HG02759 (cell line): ENCODE measurements around the gene RIMBP2.

ENCODE experiments used
- ATAC-seq: cut with Tn5 transposase; IDR thresholded peaks from one replicate; pipeline ENCODE4 v1.9.1; 2021; ENCODE audit warnings: mild to moderate bottlenecking, moderate library complexity; ENCODE audit not compliant: unreplicated experiment

RIMBP2 gene

GRCh38 chr12:130351326-130351725, 364.8 kb downstream of the RIMBP2 start:
- ATAC-seq = no peak

DNA sequence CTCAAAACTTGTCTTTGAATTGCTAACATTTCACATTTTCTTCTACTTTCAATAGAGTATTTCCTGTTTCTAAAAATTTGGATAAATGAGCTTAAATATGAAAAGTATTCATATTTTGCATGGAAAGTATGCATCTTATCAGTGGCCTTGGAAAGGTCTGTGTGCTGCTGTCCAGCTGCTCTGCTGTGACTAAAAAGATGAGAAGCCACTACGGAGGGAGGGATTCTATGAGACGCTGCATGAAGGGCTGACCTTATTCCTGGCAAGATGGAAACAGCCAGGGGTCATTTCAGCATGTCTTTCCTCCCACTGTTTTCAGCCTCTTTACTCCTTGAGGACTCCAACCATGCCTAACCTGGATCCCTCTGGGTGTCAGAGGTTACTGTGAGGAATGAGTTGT, 365.4 kb downstream of the RIMBP2 start:
- ATAC-seq = no peak

DNA sequence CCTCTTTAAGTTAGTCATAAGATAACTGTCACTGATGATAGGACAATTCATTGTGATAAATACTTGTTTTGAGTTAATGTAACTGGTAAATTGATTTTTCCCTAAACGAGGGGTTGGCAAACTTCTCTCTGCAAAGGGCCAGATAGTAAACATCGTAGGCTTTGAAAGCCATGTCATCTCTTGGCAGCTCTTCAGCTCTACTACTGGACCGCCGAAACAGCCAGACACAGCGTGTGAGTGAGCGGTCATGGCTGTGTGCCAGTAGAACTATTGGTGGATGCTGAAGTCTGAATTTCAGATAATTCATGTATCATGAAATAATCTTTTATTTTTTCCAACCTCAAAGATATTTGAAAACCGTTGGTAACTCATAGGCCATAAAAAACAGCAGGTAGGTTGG, 368.5 kb downstream of the RIMBP2 start:
- no peak for ATAC-seq
